Astrocyte (in vitro differentiated cells and primary cell): ENCODE measurements around the gene SCNN1B.

ENCODE experiments used
- CTCF ChIP-seq: IDR thresholded peaks from 2 replicates; pipeline ENCODE4 v1.5.1; 2011; ENCODE audit warnings: low read depth, mild to moderate bottlenecking, inconsistent platforms, low read length, moderate library complexity; ENCODE audit not compliant: insufficient read depth
- EZH2 ChIP-seq: IDR thresholded peaks from 2 replicates; pipeline ENCODE4 v1.6.1; 2012; ENCODE audit warnings: mild to moderate bottlenecking, low read length, inconsistent platforms; ENCODE audit not compliant: insufficient read depth

DNA sequence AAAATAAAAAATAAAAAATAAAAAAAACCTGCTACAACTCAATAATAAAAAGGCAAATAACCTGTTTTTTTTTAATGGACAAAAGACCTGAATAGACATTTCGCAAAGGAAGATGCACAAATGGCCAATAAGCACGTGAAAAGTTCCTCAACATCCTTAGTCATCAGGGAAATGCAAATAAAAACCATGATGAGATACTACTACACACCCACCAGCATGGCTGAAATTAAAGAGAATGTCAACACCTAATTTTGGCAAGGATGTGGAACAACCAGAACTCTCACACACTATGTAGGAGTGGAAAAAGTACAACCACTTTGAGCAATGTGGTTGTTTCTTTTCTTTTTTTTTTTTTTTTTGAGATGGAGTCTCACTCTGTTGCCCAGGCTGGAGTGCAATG lies 126.2 kb downstream of the SCNN1B start:
- no peak for TF ChIP-seq CTCF
- TF ChIP-seq EZH2, result no peak
